A549 (cell line): ENCODE measurements around the gene PAM.

Experiments
- RAD21 ChIP-seq, 2 experiments: fragments of >200 bp in 1 of 2; sonication (Bioruptor Twin) in 1 of 2; formaldehyde crosslinking in 1 of 2; IDR thresholded peaks in 1 of 2; conservative IDR thresholded peaks in 1 of 2; 2 replicates in 1 of 2; 3 replicates in 1 of 2; pipeline ENCODE4 v1.6.1; 2012 to 2018; ENCODE audit warnings: inconsistent platforms in 1 of 2
- USF2 ChIP-seq: fragments of 450-650 bp; IDR thresholded peaks from 2 replicates; pipeline ENCODE4 v1.6.1; 2014; ENCODE audit warnings: antibody characterized with exemption

DNA sequence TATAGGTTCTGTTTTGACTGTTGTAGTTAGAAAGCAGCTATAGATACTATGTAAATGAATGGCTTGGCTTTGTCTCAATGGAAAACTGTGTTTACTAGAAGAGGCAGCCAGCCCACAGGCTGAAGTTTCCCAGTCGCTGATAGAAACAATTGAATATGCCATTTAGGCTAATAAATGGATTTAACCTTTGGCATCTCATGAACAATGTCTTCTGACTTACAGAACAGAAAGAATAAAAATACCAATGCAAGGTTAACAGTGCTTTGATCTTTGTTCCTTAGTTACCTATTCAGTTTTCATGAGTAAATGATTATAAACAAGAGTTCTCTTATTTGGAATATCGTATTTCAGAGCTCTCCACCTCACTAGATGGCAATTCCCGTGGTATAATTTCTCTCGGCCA is 120.6 kb downstream of the PAM start:
- no peak for TF ChIP-seq RAD21 (conservative IDR thresholded peaks at IDR 0.05 in 1 of 2, IDR thresholded peaks at IDR 0.05 in 1 of 2)
- TF ChIP-seq USF2 = no peak
